AG04450 (cell line): ENCODE results near the gene ZNF668. TPM values are rescaled to one million over a fixed set of nuclear protein-coding genes. Genes with fewer than 3 reads are reported as not detected.

Experiments used
- CTCF ChIA-PET: fragments of 300-600, 350-600 bp; formaldehyde crosslinking; extraction: SDS; loops from one replicate; lab custom pipeline; 2022; ENCODE audit warnings: antibody characterized with exemption, inconsistent platforms; lab: Charles Lee
- POLR2A ChIA-PET: fragments of 350-600 bp; formaldehyde crosslinking; extraction: SDS; loops from one replicate; lab custom pipeline; 2021; ENCODE audit warnings: antibody characterized with exemption, inconsistent platforms; lab: Yijun Ruan, JAX
- DNase-seq: peaks from one replicate; pipeline ENCODE4 v3.0.0-alpha.2; 2011; ENCODE audit warnings: low read depth, low spot score
- H3K27ac ChIP-seq: one replicate; pipeline ENCODE4 v1.5.1; 2012; ENCODE audit warnings: low read depth, low read length, control low read depth
- H3K27me3 ChIP-seq: one replicate; pipeline ENCODE4 v1.6.0; 2012; ENCODE audit warnings: low read length; ENCODE audit not compliant: control insufficient read depth, insufficient read depth
- H3K4me3 ChIP-seq: 2 replicates; pipeline ENCODE4 v1.5.1; 2011; ENCODE audit warnings: mild to moderate bottlenecking, low read depth, low read length, control low read depth
- H3K9me3 ChIP-seq: 2 replicates; pipeline ENCODE4 v1.5.1; 2012; ENCODE audit warnings: low read length; ENCODE audit not compliant: control insufficient read depth, insufficient read depth
- CTCF ChIP-seq: IDR thresholded peaks from 2 replicates; pipeline ENCODE4 v1.5.1; 2011; ENCODE audit warnings: low read depth, low read length, control low read depth, inconsistent platforms
- polyA plus RNA-seq: library from polyadenylated mRNA; depleted of rRNA; stranded (reverse); fragments of >200 nt; gene quantifications from 2 replicates; pipeline ENCODE4 v1.2.3, GENCODE V29; 2011

ZNF668 gene
- polyA plus RNA-seq, 1 experiment: 5.9 TPM

GRCh38 chr16:31061813-31062440 is 12.1 kb downstream of the ZNF668 start:
- H3K27ac ChIP-seq: no peak overlapping the region
- peaks cover 5% of the 10 kb centered on the region; the same call in 1 of the 2 replicates for H3K9me3 ChIP-seq
- H3K27me3 ChIP-seq: no peaks in the 10 kb centered on the region
- CTCF ChIA-PET: no interaction called here
- TF ChIP-seq CTCF: no peak
- DNase-seq: no peak
- POLR2A ChIA-PET: interaction anchor here (0.6 kb wide), 1 partner anchor 24 kb away, joined by 9 read pairs; no protein-coding TSS in a partner anchor
- H3K4me3 ChIP-seq: no peak overlapping the region

- Histone ChIP-seq H3K4me3 (no peak overlapping the region), H3K9me3 (peaks cover 5% of the 10 kb centered on the region; the same call in 1 of the 2 replicates), H3K27me3 (no peaks in the 10 kb centered on the region), H3K27ac (no peak overlapping the region)
- ChIA-PET CTCF (no interaction called here), POLR2A (no interaction called here)
- no peak for DNase-seq
- TF ChIP-seq CTCF: no peak
These were observed 12.8 kb downstream of the ZNF668 start for GRCh38 chr16:31061126-31061812.

GRCh38 chr16:31055613-31056012 is 18.4 kb downstream of the ZNF668 start:
- Histone ChIP-seq H3K27me3 (no peaks in the 10 kb centered on the region), H3K9me3 (no peaks in the 10 kb centered on the region), H3K4me3 (no peak overlapping the region), H3K27ac (no peak overlapping the region)
- CTCF ChIA-PET: no interaction called here
- TF ChIP-seq CTCF: no peak
- POLR2A ChIA-PET: interaction anchor here (0.6 to 2.5 kb wide), 2 partner anchors 10 to 416 kb away, joined by 4 to 13 read pairs; partner anchors contain the start of gene TGFB1I1
- no peak for DNase-seq

GRCh38 chr16:31052114-31052513 is 21.9 kb downstream of the ZNF668 start:
- CTCF ChIA-PET: no interaction called here
- peak overlapping the region; percentile 80 for H3K27ac ChIP-seq
- H3K27me3 ChIP-seq: no peaks in the 10 kb centered on the region
- H3K4me3 ChIP-seq: no peak overlapping the region
- no peak for TF ChIP-seq CTCF
- POLR2A ChIA-PET: interaction anchor here (1.2 to 1.6 kb wide), 2 partner anchors 13 to 22 kb away, joined by 4 read pairs; partner anchors contain the start of genes ZNF646 and ZNF668
- peak; percentile 77 for DNase-seq
- no peaks in the 10 kb centered on the region for H3K9me3 ChIP-seq
